Measurements from ENCODE around the gene NUTM2G. TPM values are rescaled to one million over a fixed set of nuclear protein-coding genes. Genes with fewer than 3 reads are reported as not detected.
"Not testable (repeated sequence)": the region's sequence is repeated elsewhere in the genome, so short reads cannot be mapped to it uniquely, and the experiment has no call there.

Gene NUTM2G
- not detected for total RNA-seq
- under 1 TPM in 1 of 4 donors, not detected in 3; 0.11 TPM for polyA plus RNA-seq

GRCh38 chr9:96928543-96928942 is at the start of gene NUTM2G:
TSS of gene NUTM2G (plus strand) at chr9:96928843. CDS start at chr9:96929025, 182 bp downstream.
- H3K4me1 Mint-ChIP-seq; H3K27ac ChIP-seq (ENCODE audit: insufficient read depth, low read length, poor library complexity, severe bottlenecking); H3K27me3 Mint-ChIP-seq; H3K27me3 ChIP-seq (ENCODE audit: control insufficient read depth, insufficient read depth, low read length); H3K36me3 ChIP-seq (ENCODE audit: control insufficient read depth, insufficient read depth, low read length); H3K36me3 Mint-ChIP-seq; DNase-seq; H3K9me3 Mint-ChIP-seq; H3K4me3 ChIP-seq (ENCODE audit: low read depth, low read length); H3K4me1 ChIP-seq (ENCODE audit: control insufficient read depth, insufficient read depth, low read length, poor library complexity, severe bottlenecking); H3K4me3 Mint-ChIP-seq; H3K27ac Mint-ChIP-seq; H3K9me3 ChIP-seq (ENCODE audit: control insufficient read depth in 2 of 2, low read length in 2 of 2); ATAC-seq (ENCODE audit: low read depth in 2 of 2): not testable (repeated sequence)

GRCh38 chr9:96883922-96884321 is 44.7 kb upstream of the NUTM2G start:
- Histone ChIP-seq H3K4me1 (ENCODE audit: control insufficient read depth, insufficient read depth, low read length, poor library complexity, severe bottlenecking) (no peaks in the 10 kb centered on the region), H3K27ac (ENCODE audit: insufficient read depth, low read length, poor library complexity, severe bottlenecking) (no peak overlapping the region), H3K4me3 (ENCODE audit: low read depth, low read length) (no peak overlapping the region), H3K27me3 (ENCODE audit: control insufficient read depth, insufficient read depth, low read length) (peaks cover under 1% of the 10 kb centered on the region), H3K36me3 (ENCODE audit: control insufficient read depth, insufficient read depth, low read length) (no peaks in the 10 kb centered on the region), H3K9me3 (ENCODE audit: control insufficient read depth in 2 of 2, low read length in 2 of 2) (no peaks in the 10 kb centered on the region)
- Mint-ChIP-seq H3K27me3 (peaks cover 11% of the 10 kb centered on the region), H3K27ac (no peak overlapping the region), H3K9me3 (peaks cover 0 to 4% (median 2%) of the 10 kb centered on the region in 7 donors), H3K36me3 (peaks cover 20% of the 10 kb centered on the region), H3K4me1 (no peaks in the 10 kb centered on the region), H3K4me3 (no peak overlapping the region)
- DNase-seq (no peak), ATAC-seq (ENCODE audit: low read depth in 2 of 2) (no peak)

- Histone ChIP-seq H3K4me3 (ENCODE audit: low read depth, low read length) (no peak overlapping the region), H3K27me3 (ENCODE audit: control insufficient read depth, insufficient read depth, low read length) (no peaks in the 10 kb centered on the region), H3K4me1 (ENCODE audit: control insufficient read depth, insufficient read depth, low read length, poor library complexity, severe bottlenecking) (no peaks in the 10 kb centered on the region), H3K9me3 (ENCODE audit: control insufficient read depth in 2 of 2, low read length in 2 of 2) (no peaks in the 10 kb centered on the region), H3K27ac (ENCODE audit: insufficient read depth, low read length, poor library complexity, severe bottlenecking) (no peak overlapping the region), H3K36me3 (ENCODE audit: control insufficient read depth, insufficient read depth, low read length) (no peaks in the 10 kb centered on the region)
- Mint-ChIP-seq H3K4me1 (no peaks in the 10 kb centered on the region), H3K4me3 (no peak overlapping the region), H3K27ac (no peak overlapping the region), H3K27me3 (peaks cover 5% of the 10 kb centered on the region), H3K36me3 (peaks cover 20% of the 10 kb centered on the region), H3K9me3 (peaks cover 0 to 4% (median 2%) of the 10 kb centered on the region in 7 donors)
- no peak for ATAC-seq (ENCODE audit: low read depth in 2 of 2)
- DNase-seq: no peak
Measured at GRCh38 chr9:96884443-96884842, 44.2 kb upstream of the NUTM2G start.

GRCh38 chr9:96885424-96885823 is 43.2 kb upstream of the NUTM2G start:
- H3K27ac Mint-ChIP-seq: no peak overlapping the region
- no peaks in the 10 kb centered on the region for H3K9me3 ChIP-seq (ENCODE audit: control insufficient read depth in 2 of 2, low read length in 2 of 2)
- no peaks in the 10 kb centered on the region for H3K27me3 Mint-ChIP-seq
- no peak overlapping the region for H3K4me3 ChIP-seq (ENCODE audit: low read depth, low read length)
- no peak overlapping the region for H3K27ac ChIP-seq (ENCODE audit: insufficient read depth, low read length, poor library complexity, severe bottlenecking)
- no peaks in the 10 kb centered on the region for H3K27me3 ChIP-seq (ENCODE audit: control insufficient read depth, insufficient read depth, low read length)
- H3K4me1 Mint-ChIP-seq: no peaks in the 10 kb centered on the region
- ATAC-seq (ENCODE audit: low read depth in 2 of 2) (no peak), DNase-seq (no peak)
- H3K4me3 Mint-ChIP-seq: no peak overlapping the region
- peaks cover 0 to 4% (median 2%) of the 10 kb centered on the region in 7 donors for H3K9me3 Mint-ChIP-seq
- H3K4me1 ChIP-seq (ENCODE audit: control insufficient read depth, insufficient read depth, low read length, poor library complexity, severe bottlenecking): no peaks in the 10 kb centered on the region
- peaks cover 20% of the 10 kb centered on the region for H3K36me3 Mint-ChIP-seq
- H3K36me3 ChIP-seq (ENCODE audit: control insufficient read depth, insufficient read depth, low read length): no peaks in the 10 kb centered on the region

GRCh38 chr9:96888591-96888990 is 40.1 kb upstream of the NUTM2G start:
- Mint-ChIP-seq H3K36me3 (peaks cover 30% of the 10 kb centered on the region), H3K4me1 (no peaks in the 10 kb centered on the region), H3K4me3 (no peak overlapping the region), H3K27ac (no peak overlapping the region), H3K9me3 (peaks cover 0 to 7% (median 0%) of the 10 kb centered on the region in 7 donors), H3K27me3 (no peaks in the 10 kb centered on the region)
- H3K9me3 ChIP-seq (ENCODE audit: control insufficient read depth in 2 of 2, low read length in 2 of 2): no peaks in the 10 kb centered on the region
- no peaks in the 10 kb centered on the region for H3K4me1 ChIP-seq (ENCODE audit: control insufficient read depth, insufficient read depth, low read length, poor library complexity, severe bottlenecking)
- ATAC-seq (ENCODE audit: low read depth in 2 of 2): no peak
- peaks cover 11% of the 10 kb centered on the region for H3K36me3 ChIP-seq (ENCODE audit: control insufficient read depth, insufficient read depth, low read length)
- no peak overlapping the region for H3K27ac ChIP-seq (ENCODE audit: insufficient read depth, low read length, poor library complexity, severe bottlenecking)
- no peak overlapping the region for H3K4me3 ChIP-seq (ENCODE audit: low read depth, low read length)
- no peaks in the 10 kb centered on the region for H3K27me3 ChIP-seq (ENCODE audit: control insufficient read depth, insufficient read depth, low read length)
- DNase-seq: no peak

GRCh38 chr9:96892131-96892530 is 36.5 kb upstream of the NUTM2G start:
- no peaks in the 10 kb centered on the region for H3K27me3 ChIP-seq (ENCODE audit: control insufficient read depth, insufficient read depth, low read length)
- H3K27ac Mint-ChIP-seq: no peak overlapping the region
- DNase-seq (no peak), ATAC-seq (ENCODE audit: low read depth in 2 of 2) (no peak)
- no peaks in the 10 kb centered on the region for H3K27me3 Mint-ChIP-seq
- peaks cover 46% of the 10 kb centered on the region for H3K36me3 Mint-ChIP-seq
- peaks cover 24% of the 10 kb centered on the region for H3K36me3 ChIP-seq (ENCODE audit: control insufficient read depth, insufficient read depth, low read length)
- H3K4me1 ChIP-seq (ENCODE audit: control insufficient read depth, insufficient read depth, low read length, poor library complexity, severe bottlenecking): no peaks in the 10 kb centered on the region
- H3K4me3 Mint-ChIP-seq: no peak overlapping the region
- no peak overlapping the region for H3K27ac ChIP-seq (ENCODE audit: insufficient read depth, low read length, poor library complexity, severe bottlenecking)
- H3K4me1 Mint-ChIP-seq: no peaks in the 10 kb centered on the region
- H3K9me3 ChIP-seq (ENCODE audit: control insufficient read depth in 2 of 2, low read length in 2 of 2): no peaks in the 10 kb centered on the region
- H3K4me3 ChIP-seq (ENCODE audit: low read depth, low read length): no peak overlapping the region
- peaks cover 0 to 7% (median 3%) of the 10 kb centered on the region in 7 donors for H3K9me3 Mint-ChIP-seq

GRCh38 chr9:96900010-96900409 is 28.6 kb upstream of the NUTM2G start:
- DNase-seq; ATAC-seq (ENCODE audit: low read depth in 2 of 2): not testable (repeated sequence)
- H3K36me3 Mint-ChIP-seq: peaks cover 24% of the 10 kb centered on the region

GRCh38 chr9:96904947-96905722 is 23.5 kb upstream of the NUTM2G start:
- H3K27ac Mint-ChIP-seq; H3K4me3 ChIP-seq (ENCODE audit: low read depth, low read length); H3K9me3 ChIP-seq (ENCODE audit: control insufficient read depth in 2 of 2, low read length in 2 of 2); H3K9me3 Mint-ChIP-seq; H3K27me3 Mint-ChIP-seq; H3K27ac ChIP-seq (ENCODE audit: insufficient read depth, low read length, poor library complexity, severe bottlenecking); H3K36me3 Mint-ChIP-seq; H3K36me3 ChIP-seq (ENCODE audit: control insufficient read depth, insufficient read depth, low read length); H3K27me3 ChIP-seq (ENCODE audit: control insufficient read depth, insufficient read depth, low read length); H3K4me1 Mint-ChIP-seq; ATAC-seq (ENCODE audit: low read depth in 2 of 2); DNase-seq; H3K4me1 ChIP-seq (ENCODE audit: control insufficient read depth, insufficient read depth, low read length, poor library complexity, severe bottlenecking); H3K4me3 Mint-ChIP-seq: not testable (repeated sequence)

More at GRCh38 chr9:96900010-96900409, 28.6 kb upstream of the NUTM2G start:
- not testable (repeated sequence) for H3K4me1 Mint-ChIP-seq; H3K36me3 ChIP-seq (ENCODE audit: control insufficient read depth, insufficient read depth, low read length); H3K27me3 ChIP-seq (ENCODE audit: control insufficient read depth, insufficient read depth, low read length); H3K4me3 ChIP-seq (ENCODE audit: low read depth, low read length); H3K9me3 Mint-ChIP-seq; H3K27ac Mint-ChIP-seq; H3K4me1 ChIP-seq (ENCODE audit: control insufficient read depth, insufficient read depth, low read length, poor library complexity, severe bottlenecking); H3K4me3 Mint-ChIP-seq; H3K27ac ChIP-seq (ENCODE audit: insufficient read depth, low read length, poor library complexity, severe bottlenecking); H3K27me3 Mint-ChIP-seq; H3K9me3 ChIP-seq (ENCODE audit: control insufficient read depth in 2 of 2, low read length in 2 of 2)

Measured in CD4-positive, CD25-positive, alpha-beta regulatory T cell (primary cell).